ENCODE data around the gene POLR2C.

POLR2C gene

DNA sequence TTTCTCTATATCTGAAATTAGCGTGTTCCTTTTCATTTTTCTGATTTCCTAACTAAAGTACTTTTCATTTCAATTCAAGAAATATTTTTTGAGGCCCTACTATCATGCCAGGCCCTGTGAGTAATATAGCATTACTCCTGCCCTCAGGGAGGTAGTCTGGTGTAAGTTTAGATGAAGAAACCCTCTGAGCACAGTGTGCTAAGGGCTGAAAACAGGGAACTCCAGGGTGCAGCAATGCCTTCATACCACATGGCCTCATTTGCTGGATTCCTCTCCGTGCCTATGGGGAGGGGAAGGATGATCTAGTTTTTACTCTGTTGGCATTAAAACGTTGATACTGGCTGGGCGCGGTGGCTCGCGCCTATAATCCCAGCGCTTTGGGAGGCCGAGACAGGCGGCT is 10.5 kb upstream of the POLR2C start:
- DNase-seq, result no peak

GRCh38 chr16:57462978-57463362 is 491 bp downstream of the POLR2C start:
- no peak for DNase-seq

DNA sequence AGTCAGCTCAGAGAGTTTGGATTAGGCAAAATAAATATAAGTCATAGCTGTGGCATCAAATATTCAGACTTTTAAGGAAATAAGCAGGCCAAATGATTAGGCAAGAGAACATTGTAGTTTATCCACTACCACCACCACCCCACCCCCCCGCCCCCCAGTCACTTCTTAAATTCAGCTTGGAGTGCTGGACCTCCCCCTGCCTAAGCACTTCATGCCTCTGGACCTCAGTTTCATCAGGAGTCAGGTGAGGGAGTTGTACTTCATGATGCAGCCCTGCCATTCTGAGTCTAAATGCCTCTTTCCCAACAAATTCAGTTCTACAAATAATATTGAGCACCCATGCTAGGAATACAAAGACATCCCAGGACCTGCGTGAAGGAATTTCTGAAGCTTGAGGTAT is 2.0 kb downstream of the POLR2C start:
- DNase-seq, result no peak

GRCh38 chr16:57468346-57468745 is 5.9 kb downstream of the POLR2C start:
- no peak for DNase-seq

DNA sequence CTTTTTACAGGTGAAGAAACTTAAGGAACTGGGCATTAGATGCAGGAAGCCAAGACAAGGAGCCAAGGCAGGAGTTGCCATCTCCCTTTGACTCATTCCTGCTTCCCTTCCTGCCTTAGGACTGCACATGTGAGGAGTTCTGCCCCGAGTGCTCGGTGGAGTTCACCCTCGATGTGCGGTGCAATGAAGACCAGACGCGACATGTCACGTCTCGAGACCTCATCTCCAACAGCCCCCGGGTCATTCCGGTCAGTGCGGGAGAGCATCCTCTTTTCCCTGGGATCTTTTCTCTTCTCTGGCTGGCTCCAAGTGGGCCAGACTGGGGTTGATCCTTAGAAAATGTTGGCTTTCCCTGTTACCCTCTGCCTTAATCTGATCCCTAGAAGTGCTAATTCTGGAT is 6.6 kb downstream of the POLR2C start:
- no peak for DNase-seq

- DNase-seq, result no peak
Measured at GRCh38 chr16:57469917-57470470, 7.5 kb downstream of the POLR2C start.

DNA sequence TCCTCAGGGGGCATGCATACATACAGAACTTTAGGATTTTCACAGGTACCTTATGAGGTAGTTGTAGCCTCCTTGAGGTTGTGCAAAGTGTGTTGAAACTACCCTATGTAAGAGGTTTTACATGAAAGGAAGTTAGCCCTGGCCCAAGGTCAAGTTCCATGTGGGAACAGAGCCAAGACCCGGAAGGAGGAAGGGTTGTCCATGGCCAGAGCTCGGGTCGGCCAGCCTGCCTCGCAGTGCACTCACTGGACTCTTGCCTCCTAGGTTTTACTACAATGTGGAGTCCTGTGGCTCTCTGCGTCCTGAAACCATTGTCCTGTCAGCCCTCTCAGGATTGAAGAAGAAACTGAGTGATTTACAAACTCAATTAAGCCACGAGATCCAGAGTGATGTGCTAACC is 8.2 kb downstream of the POLR2C start:
- no peak for DNase-seq

- no peak for DNase-seq
Measured at GRCh38 chr16:57471209-57471608, 8.7 kb downstream of the POLR2C start.

DNA sequence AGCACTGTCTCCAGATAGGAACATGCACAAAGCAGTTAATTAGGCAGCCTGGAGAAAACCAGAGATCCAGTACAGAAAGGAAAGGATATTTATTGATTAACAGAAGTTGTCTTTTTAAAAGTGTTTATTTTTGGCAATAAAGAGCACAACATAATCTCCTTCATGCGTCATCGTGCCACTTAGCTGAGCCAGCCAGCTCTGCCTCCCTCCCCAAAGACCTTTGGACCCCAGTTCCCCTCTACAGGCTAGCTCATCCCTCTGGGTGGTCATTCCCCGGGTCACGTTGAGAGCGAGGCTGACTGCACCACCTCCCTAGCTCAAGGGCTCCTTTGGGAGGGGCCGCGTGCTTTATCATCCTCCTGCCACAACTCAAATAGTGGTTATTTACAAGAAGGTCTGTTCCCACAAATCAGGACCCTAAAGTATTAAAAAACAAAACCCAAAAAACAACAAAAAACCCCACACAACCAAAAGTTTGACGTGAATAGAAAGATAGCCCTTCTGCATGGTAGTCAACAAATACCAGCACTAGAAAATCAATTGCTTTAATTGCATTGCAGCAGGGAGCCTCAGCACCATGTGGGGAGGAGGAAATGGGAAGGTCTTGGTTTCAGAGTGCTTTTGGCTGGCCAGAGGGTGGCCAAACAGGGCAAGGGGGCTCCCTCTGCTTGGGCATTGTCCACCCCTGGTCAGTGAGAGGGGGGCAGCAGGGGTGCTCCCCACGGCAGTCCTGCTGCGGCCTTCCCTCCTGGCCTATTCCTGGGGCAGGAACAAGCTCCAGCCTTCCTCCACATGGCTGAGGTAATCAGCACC is 9.6 kb downstream of the POLR2C start:
- no peak for DNase-seq

DNA sequence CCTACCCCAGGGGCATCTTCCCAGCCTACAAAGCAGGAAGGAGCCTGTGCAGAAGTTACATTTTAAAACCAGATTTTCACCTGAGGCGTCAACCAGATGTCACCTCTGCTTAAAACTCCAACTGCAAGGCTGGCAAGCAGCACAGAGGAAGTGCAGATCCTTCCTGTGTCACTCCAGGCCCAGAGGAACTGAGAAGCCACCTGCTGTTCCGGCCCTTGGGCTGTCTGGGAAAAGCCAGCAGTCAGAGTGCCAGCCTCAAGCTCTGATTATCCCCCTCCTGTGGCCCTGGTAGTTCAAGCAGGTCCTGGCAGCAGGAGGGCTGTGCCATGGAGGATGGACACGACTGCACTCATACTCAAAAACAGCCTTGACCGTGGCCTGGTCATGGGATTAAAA is 10.2 kb downstream of the POLR2C start:
- DNase-seq, result no peak

DNA sequence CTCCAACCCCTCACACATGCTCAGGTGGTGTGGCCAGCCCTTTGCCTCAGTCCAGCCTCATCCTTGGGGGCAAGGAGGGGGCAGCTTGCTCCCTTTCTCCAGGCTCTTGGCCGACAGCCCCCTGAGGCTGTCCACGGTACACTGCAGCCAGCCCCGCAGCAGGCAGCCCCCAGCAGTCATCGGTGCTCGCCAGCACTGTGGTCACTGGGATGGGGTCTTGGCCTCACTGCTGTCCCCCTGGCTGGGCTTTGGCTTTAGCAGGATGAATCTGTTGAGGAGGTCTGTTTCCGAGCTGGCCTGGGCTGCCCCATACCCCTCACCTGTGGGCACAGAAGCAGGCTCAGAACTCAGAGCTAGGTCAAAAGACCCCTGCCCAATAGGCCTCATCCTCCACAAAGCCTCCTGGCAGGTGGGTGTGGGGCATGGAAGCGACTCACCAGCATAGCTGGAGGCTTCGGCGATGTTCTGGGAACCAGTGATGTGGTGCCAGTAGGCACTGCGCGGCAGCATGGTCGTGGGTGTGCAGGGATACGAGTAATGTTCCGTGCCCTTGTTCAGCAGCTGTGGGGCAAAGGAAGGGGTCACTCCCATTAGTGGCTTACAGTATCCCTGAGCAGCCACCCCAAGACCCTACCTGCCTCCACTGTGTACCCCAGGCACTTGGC is 10.8 kb downstream of the POLR2C start:
- DNase-seq, result no peak

DNA sequence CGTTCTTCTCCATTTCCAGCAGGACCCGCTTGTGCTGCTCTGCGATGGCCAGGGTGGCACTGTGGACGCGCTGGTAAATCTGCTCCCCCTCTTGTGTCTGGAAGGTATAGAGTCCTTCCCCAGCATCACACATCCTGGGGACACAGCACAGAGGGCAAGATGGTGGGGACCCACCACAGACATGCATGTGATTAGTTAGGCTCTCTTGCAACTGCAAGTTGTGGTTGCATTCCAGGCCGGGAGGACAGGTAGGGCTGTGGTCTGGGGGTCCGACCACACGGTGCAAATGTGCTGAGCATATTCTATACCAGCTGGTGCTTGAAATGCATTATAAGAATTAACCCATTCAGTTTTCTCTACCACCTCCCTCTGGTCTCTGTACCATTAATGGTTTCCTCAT is 11.4 kb downstream of the POLR2C start:
- no peak for DNase-seq

DNA sequence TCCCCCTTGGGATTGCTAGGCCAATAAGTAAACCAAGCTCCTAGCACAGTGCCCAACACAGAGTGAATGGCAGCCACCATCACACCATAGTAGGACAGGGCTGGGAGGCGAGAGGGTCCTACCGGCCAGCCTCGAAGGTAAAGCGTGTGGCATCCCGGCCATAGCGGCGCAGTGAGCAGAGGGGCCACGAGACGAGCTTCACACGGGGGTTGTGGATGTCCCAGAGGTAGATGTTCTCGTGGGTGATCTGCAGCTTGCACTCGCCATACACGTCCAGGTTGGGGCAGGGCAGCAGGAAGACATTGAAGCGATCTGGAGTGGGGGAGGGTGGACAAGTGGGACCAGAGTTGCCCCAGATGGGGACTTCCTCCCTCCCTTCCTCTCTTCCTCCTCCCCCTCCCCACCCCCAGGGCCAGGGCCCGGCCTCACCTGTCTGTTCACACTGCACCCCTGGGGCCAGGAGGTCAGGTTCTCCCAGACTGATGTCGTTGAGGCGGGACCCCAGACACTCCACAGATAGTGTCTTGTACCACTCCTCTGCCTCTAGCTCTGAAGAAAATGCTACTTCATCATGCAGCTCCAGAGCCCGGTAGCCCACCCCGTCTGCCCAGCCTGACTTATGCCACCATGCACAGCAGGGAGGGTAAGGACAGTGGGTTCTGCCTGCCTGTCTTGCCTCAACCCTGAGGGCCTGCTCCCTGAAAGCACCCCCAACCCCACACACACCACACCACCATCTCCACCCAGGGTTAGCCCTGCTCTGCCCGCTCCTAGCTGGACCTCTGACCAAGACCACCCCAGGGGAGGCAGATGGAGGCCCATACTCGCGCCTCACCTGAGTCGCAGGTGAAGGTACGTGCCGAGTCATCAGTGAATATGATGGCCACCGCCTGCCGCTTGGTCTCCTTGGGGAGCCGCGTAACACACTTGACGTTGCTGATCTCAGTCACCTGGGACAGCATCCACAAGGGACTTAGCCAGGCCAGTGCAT is 12.5 kb downstream of the POLR2C start:
- DNase-seq, result no peak

DNA sequence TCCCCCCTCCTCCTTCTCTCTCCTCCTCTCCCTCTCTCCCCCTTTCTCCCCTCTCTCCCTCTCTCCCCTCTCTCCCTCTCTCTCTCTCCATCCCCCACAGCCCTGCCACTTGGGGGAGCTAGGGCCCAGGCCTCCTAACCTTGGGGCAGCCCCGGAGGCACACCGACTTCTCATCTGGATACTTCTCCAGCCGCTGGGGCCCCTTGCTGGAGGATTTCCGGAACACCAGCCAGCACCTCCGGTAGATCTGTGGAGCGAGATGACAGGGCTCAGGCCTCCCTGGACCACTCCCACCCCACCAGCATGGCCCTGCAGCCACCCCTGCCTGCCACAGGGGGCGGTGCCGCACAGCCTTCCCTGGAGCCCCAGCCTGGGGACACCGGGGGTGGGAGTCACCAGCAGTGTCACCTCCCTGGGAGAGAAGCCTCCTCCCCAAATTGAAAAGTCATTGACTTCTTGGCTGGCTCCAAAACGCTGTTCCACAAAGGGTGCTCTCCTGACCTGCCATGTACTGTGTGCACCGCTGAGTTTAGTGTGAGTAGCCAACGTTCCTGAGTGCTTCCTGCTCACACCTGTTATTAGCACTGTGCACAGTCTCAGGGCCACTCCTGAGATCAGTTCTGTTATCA is 13.3 kb downstream of the POLR2C start:
- no peak for DNase-seq

DNA sequence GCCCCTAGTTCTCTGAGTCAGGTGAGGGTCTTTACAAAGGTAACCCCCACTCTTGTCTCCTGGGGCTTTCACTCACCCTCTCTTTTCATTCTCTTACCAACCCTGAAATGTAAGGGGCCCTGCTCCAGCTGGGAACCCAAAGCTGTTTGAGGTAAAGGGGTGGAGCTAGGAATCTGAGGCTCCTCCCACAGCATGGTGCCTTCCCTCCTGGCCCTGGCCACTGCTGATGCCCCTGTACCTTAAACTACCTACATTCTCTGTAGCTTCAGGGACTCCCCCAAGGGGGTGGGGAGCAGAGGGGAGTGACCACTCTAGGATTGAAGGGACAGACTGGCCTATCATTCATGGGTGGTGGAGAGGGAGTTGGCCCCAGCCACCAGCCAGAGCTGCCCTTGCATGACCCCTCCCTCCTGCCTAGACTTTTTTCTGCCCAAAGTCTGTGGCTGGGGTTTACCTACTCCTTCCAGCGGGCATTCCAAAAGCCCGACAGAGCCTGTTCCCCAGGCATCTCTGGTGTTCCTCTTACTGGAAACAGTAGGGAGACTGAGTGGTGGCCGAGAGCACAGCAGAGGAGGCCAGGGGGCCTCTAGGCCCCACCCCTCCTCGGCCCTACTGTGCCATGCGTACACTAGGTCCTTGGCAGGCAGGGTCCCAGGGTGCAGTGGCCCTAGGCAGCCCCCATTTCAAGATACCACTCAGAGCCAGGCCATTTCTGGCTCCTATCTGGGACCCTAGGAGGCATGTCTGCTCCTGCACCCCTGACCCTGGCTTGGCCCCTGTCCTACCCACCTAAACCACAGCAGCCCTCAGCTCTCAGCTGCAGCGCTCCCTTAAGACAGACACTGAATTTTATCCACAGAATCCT is 14.3 kb downstream of the POLR2C start:
- DNase-seq, result no peak

- no peak for DNase-seq
Measured at GRCh38 chr16:57477531-57478202, 15.2 kb downstream of the POLR2C start.

- DNase-seq, result no peak
Measured at GRCh38 chr16:57478396-57479204, 16.1 kb downstream of the POLR2C start.

DNA sequence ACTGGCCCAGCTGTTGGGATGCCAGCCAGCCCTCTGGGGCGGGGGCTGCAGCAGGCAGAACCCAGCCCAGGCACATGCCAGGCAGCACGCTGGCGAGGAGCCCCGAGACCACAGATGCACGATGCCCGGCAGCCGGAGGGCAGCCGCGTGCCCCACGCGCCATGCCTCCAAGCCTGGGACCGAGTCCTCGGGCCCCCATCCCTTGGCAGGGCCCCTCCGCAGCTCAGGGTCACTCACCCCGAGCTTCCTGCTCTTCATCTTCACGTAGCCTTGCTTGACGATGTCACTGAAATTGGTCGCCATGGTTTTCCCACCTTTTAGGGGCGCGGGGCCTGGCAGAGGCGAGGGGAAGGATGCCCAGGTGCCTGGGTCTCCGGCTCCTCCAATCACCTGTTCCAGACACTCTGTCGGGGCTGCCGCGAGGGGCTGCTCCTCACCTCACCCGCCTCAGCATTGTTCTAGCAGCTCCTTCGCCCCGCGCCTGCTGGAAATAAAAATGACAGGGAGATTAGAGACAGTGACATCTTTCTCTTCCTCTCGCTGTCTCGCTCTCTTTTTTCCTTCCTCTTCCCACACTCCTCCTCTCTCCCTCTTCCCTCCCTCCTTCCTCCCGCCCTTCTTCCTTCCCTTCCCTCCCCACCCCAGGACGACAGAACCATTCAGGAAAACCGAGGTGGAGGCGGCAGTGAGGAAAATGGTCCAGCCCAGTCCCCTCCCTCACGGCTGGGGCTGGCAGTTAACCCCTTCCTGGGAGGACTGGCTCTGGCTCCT is 16.9 kb downstream of the POLR2C start:
- DNase-seq, result peak in 1 of 2 donors; percentile 42
